A549 (cell line): ENCODE results near the gene LCN12. TPM values are rescaled to one million over a fixed set of nuclear protein-coding genes. Genes with fewer than 3 reads are reported as not detected.

Source experiments
- ATAC-seq, 2 experiments: fragments of 200-7000 bp in 1 of 2; fragments of >200 bp in 1 of 2; cut with Nextera tagmentation in 1 of 2; cut with Tn5 transposase in 1 of 2; 3 replicates each; pipeline versions ENCODE4 v1.8.0 to v1.9.1; 2018 to 2020; ENCODE audit warnings: mild to moderate bottlenecking in 1 of 2, moderate library complexity in 1 of 2
- CTCF ChIA-PET: fragments of 300-600 bp; sonication (Branson Sonifier 250); formaldehyde crosslinking; extraction: SDS; loops from one replicate; lab custom pipeline; 2021; ENCODE audit warnings: antibody characterized with exemption, inconsistent platforms; lab: Yijun Ruan, JAX
- POLR2A ChIA-PET: fragments of 350-600 bp; formaldehyde crosslinking; extraction: SDS; loops from one replicate; lab custom pipeline; 2021; ENCODE audit warnings: antibody characterized with exemption, inconsistent platforms; lab: Yijun Ruan, JAX
- DNase-seq, 2 experiments: peaks; one replicate each; pipeline versions ENCODE4 v3.0.0 to v3.0.0-alpha.2; 2011 to 2016; ENCODE audit warnings: low read depth in 1 of 2, low spot score in 1 of 2
- FAIRE-seq: peaks from 2 replicates; lab custom pipeline; 2011; peaks lifted over from hg19 to GRCh38; lab: Jason Lieb, UNC
- H3K27ac ChIP-seq, 2 experiments: fragments of >200 bp; sonication (Bioruptor Twin); formaldehyde crosslinking; 3 replicates each; pipeline ENCODE4 v1.5.1; 2016 to 2017
- H3K4me1 ChIP-seq: fragments of >200 bp; sonication (Bioruptor Twin); formaldehyde crosslinking; 3 replicates; pipeline ENCODE4 v1.6.1; 2016
- H3K4me2 ChIP-seq: fragments of >200 bp; sonication (Bioruptor Twin); formaldehyde crosslinking; 3 replicates; pipeline ENCODE4 v1.6.1; 2016
- H3K4me3 ChIP-seq: fragments of >200 bp; sonication (Bioruptor Twin); formaldehyde crosslinking; 3 replicates; pipeline ENCODE4 v1.5.1; 2016
- H3K9me3 ChIP-seq: fragments of >200 bp; sonication (Bioruptor Twin); formaldehyde crosslinking; 3 replicates; pipeline ENCODE4 v1.6.1; 2016
- BCL3 ChIP-seq: fragments of >200 bp; sonication (Bioruptor Twin); formaldehyde crosslinking; IDR thresholded peaks from 3 replicates; pipeline ENCODE4 v1.6.1; 2016
- BHLHE40 ChIP-seq: IDR thresholded peaks from 2 replicates; pipeline ENCODE4 v1.6.1; 2012; ENCODE audit warnings: low read depth, low read length, inconsistent platforms
- CBX2 ChIP-seq: fragments of 200-600 bp; sonication (generic); IDR thresholded peaks from 2 replicates; pipeline ENCODE4 v1.6.1; 2016; ENCODE audit warnings: low read depth, mild to moderate bottlenecking, borderline replicate concordance
- CBX8 ChIP-seq: fragments of 200-600 bp; sonication (generic); IDR thresholded peaks from 2 replicates; pipeline ENCODE4 v1.6.1; 2016
- CHD2 ChIP-seq: fragments of 150-350 bp; IDR thresholded peaks from 2 replicates; pipeline ENCODE4 v1.6.1; 2014; ENCODE audit warnings: low read length; ENCODE audit not compliant: partially characterized antibody
- ESRRA ChIP-seq: fragments of 150-350 bp; IDR thresholded peaks from 2 replicates; pipeline ENCODE4 v1.6.1; 2014; ENCODE audit warnings: mild to moderate bottlenecking, low read length, borderline replicate concordance
- GATA3 ChIP-seq: IDR thresholded peaks from 2 replicates; pipeline ENCODE4 v1.6.1; 2012; ENCODE audit warnings: borderline replicate concordance
- HDAC2 ChIP-seq: fragments of 200-600 bp; sonication (generic); IDR thresholded peaks from 2 replicates; pipeline ENCODE4 v1.6.1; 2016
- HES2 ChIP-seq: fragments of >200 bp; sonication (Bioruptor Twin); formaldehyde crosslinking; IDR thresholded peaks from 2 replicates; pipeline ENCODE4 v1.6.1; 2016
- HOXA7 ChIP-seq: fragments of 250-450 bp; sonication (Bioruptor Pico); IDR thresholded peaks from 2 replicates; pipeline ENCODE4 v1.5.0; 2020; ENCODE audit warnings: mild to moderate bottlenecking, moderate library complexity
- MAFK ChIP-seq: fragments of 450-650 bp; IDR thresholded peaks from 2 replicates; pipeline ENCODE4 v1.6.1; 2014; ENCODE audit not compliant: partially characterized antibody
- MYC ChIP-seq: IDR thresholded peaks from 2 replicates; pipeline ENCODE4 v1.6.1; 2012; ENCODE audit warnings: mild to moderate bottlenecking, inconsistent platforms, low read length, improper control_type of control experiment, borderline replicate concordance
- NFE2L2 ChIP-seq: fragments of 150-350 bp; conservative IDR thresholded peaks from 2 replicates; pipeline ENCODE4 v1.6.1; 2014; ENCODE audit warnings: low read length
- POLR2AphosphoS2 ChIP-seq: conservative IDR thresholded peaks from 2 replicates; pipeline ENCODE4 v1.6.1; 2012; ENCODE audit warnings: low read length, improper control_type of control experiment, inconsistent platforms
- RNF2 ChIP-seq: fragments of 200-600 bp; sonication (generic); IDR thresholded peaks from 2 replicates; pipeline ENCODE4 v1.6.1; 2016; ENCODE audit warnings: low read depth, mild to moderate bottlenecking, antibody characterized with exemption, moderate library complexity, borderline replicate concordance
- USF2 ChIP-seq: fragments of 450-650 bp; IDR thresholded peaks from 2 replicates; pipeline ENCODE4 v1.6.1; 2014; ENCODE audit warnings: antibody characterized with exemption
- ZC3H11A ChIP-seq: fragments of 450-650 bp; IDR thresholded peaks from 2 replicates; pipeline ENCODE4 v1.6.1; 2014; ENCODE audit warnings: antibody characterized with exemption, mild to moderate bottlenecking
- WGBS: methylation state at CpG from one replicate; pipeline ENCODE4 v1.1.6; 2017; ENCODE audit errors: missing lambda C conversion rate; 5-methylcytosine and 5-hydroxymethylcytosine counted together
- polyA plus RNA-seq, 4 experiments: library from polyadenylated mRNA; depleted of rRNA in 3 of 4; stranded (reverse); fragments of >200 nt; fragmentation: RNase III in 1 of 4; extraction: RNeasy Plus Mini Kit Qiagen cat#74134 plus additional on column Dnase treatment in 1 of 4; gene quantifications; 2 replicates in 3 of 4; 3 replicates in 1 of 4; pipeline ENCODE4 v1.2.3, GENCODE V29; 2011 to 2017
- TF ChIP-seq, protein P1 (sequence below): fragments of 200-600 bp; sonication (generic); IDR thresholded peaks from 2 replicates; pipeline ENCODE4 v1.6.1; 2016; ENCODE audit warnings: antibody characterized with exemption, mild to moderate bottlenecking, moderate library complexity
- TF ChIP-seq, protein P2 (sequence below): fragments of 250-450 bp; sonication (Bioruptor Pico); IDR thresholded peaks from 2 replicates; pipeline ENCODE4 v1.5.0; 2020; ENCODE audit warnings: low read depth, mild to moderate bottlenecking, moderate library complexity

Gene LCN12
- polyA plus RNA-seq, 2 of the 4 experiments (the other 2 are of a cell fraction), result 0.74 to 3.0 TPM

DNA sequence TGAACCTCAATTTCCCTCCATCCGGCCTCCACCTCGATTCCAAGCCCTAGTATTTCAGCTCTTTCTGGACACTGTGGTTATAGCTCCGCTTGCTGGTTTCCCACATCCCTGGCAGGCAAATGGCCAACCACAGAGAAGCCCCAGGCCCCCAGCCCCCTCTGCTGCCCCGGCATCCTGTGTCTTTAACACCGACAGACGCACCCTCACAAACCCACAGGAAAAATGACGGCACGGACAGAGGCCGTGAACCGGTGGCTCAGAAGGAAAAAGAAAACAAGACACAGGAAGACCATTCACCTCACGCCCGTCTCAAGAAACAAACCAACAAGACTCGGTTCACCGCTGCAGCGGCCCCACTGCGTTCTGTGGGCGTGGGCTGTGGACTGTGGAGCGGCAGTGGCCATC is 45.8 kb downstream of the LCN12 start:
- CTCF ChIA-PET, result interaction anchor here (2.6 to 6.6 kb wide), 2 partner anchors 31 to 37 kb away, joined by 18 to 34 read pairs; partner anchors contain the start of gene ABCA2
- Histone ChIP-seq H3K4me3 (no peak overlapping the region), H3K27ac (peak overlapping the region in 1 of 2 experiments; percentile 84; a peak in 2 of 6 replicates), H3K4me2 (no peak overlapping the region), H3K4me1 (peaks cover 50% of the 10 kb centered on the region), H3K9me3 (no peaks in the 10 kb centered on the region)
- TF ChIP-seq, protein P1, sequence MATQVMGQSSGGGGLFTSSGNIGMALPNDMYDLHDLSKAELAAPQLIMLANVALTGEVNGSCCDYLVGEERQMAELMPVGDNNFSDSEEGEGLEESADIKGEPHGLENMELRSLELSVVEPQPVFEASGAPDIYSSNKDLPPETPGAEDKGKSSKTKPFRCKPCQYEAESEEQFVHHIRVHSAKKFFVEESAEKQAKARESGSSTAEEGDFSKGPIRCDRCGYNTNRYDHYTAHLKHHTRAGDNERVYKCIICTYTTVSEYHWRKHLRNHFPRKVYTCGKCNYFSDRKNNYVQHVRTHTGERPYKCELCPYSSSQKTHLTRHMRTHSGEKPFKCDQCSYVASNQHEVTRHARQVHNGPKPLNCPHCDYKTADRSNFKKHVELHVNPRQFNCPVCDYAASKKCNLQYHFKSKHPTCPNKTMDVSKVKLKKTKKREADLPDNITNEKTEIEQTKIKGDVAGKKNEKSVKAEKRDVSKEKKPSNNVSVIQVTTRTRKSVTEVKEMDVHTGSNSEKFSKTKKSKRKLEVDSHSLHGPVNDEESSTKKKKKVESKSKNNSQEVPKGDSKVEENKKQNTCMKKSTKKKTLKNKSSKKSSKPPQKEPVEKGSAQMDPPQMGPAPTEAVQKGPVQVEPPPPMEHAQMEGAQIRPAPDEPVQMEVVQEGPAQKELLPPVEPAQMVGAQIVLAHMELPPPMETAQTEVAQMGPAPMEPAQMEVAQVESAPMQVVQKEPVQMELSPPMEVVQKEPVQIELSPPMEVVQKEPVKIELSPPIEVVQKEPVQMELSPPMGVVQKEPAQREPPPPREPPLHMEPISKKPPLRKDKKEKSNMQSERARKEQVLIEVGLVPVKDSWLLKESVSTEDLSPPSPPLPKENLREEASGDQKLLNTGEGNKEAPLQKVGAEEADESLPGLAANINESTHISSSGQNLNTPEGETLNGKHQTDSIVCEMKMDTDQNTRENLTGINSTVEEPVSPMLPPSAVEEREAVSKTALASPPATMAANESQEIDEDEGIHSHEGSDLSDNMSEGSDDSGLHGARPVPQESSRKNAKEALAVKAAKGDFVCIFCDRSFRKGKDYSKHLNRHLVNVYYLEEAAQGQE, result no peak
- TF ChIP-seq USF2 (no peak), HES2 (no peak), HDAC2 (no peak), GATA3 (no peak), HOXA7 (CRISPR knock-in tag) (no peak), MAFK (no peak), CBX8 (no peak), CBX2 (no peak), NFE2L2 (no peak), BCL3 (no peak), ZC3H11A (no peak), CHD2 (no peak), RNF2 (no peak), BHLHE40 (no peak), POLR2AphosphoS2 (no peak)
- TF ChIP-seq, protein P2, sequence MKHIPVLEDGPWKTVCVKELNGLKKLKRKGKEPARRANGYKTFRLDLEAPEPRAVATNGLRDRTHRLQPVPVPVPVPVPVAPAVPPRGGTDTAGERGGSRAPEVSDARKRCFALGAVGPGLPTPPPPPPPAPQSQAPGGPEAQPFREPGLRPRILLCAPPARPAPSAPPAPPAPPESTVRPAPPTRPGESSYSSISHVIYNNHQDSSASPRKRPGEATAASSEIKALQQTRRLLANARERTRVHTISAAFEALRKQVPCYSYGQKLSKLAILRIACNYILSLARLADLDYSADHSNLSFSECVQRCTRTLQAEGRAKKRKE (CRISPR knock-in tag), result no peak
- FAIRE-seq (no peak), ATAC-seq (no peak), DNase-seq (no peak)
- WGBS, result 92% methylated on average over 18 of the region's 18 CpGs
- POLR2A ChIA-PET, result interaction anchor here (0.7 kb wide), 1 partner anchor 29 kb away, joined by 4 read pairs; no protein-coding TSS in a partner anchor

- no peak for TF ChIP-seq MYC
- TF ChIP-seq ESRRA, result no peak
- no peak for TF ChIP-seq BHLHE40
- H3K27ac ChIP-seq, result peak overlapping the region in 1 of 2 experiments; percentile 22; a peak in 1 of 6 replicates
- H3K4me3 ChIP-seq, result no peak overlapping the region
- H3K4me2 ChIP-seq, result peak overlapping the region; percentile 25; the same call in 1 of the 3 replicates
- DNase-seq (no peak), ATAC-seq (no peak), FAIRE-seq (no peak)
- WGBS, result 75% methylated on average over 9 of the region's 10 CpGs
- ChIA-PET CTCF (interaction anchor here (0.7 to 2.5 kb wide), 7 partner anchors 27 to 158 kb away, joined by 3 to 11 read pairs (median 5); partner anchors contain the start of gene AJM1), POLR2A (interaction anchor here (1.0 kb wide), 1 partner anchor 9 kb away, joined by 5 read pairs; no protein-coding TSS in a partner anchor)
- no peaks in the 10 kb centered on the region for H3K9me3 ChIP-seq
- H3K4me1 ChIP-seq, result peaks cover 41% of the 10 kb centered on the region
Measured at GRCh38 chr9:137000177-137000930, 48.3 kb downstream of the LCN12 start.
